HG03565 (cell line): ENCODE data around the gene WNT9A.

Source experiments
- ATAC-seq: cut with Tn5 transposase; IDR thresholded peaks from one replicate; pipeline ENCODE4 v1.9.1; 2021; ENCODE audit warnings: mild to moderate bottlenecking, moderate library complexity; ENCODE audit not compliant: unreplicated experiment

Gene WNT9A

GRCh38 chr1:227899820-227900449, 47.8 kb downstream of the WNT9A start:
- ATAC-seq = no peak

DNA sequence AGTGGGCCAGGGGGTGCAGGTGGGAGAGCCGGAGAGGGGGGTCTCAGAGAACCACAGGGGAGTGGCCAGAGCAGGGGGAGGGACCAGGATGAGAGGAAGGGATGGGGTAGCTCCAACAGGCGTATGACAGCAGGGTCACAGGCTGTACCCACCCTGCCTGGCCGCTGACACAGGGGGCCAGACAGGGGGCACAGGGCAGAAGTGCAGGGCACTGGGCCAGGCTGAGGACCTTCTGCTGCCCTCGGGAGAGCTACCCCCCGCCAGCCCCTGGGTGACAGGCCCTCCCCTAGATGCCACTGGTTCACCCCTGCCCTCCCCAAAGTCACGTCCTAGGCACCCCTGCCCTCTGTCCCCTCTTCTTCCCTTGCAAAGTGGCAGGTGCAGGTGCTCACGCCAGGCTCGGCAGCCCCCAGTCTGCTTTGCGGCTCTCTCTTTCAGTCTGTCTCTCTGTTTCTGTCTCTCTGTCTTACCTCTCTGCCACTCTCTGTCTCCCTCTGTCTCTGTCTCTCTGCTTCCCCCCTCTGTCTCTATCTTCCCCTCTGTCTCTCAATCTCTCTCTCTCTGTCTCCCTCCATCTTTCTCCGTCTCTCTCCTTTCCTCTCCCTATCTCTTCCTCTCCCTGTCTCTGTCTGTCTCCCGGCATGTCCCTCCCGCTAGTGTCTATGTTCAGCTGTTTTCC, 48.5 kb downstream of the WNT9A start:
- no peak for ATAC-seq

- no peak for ATAC-seq
Observed at GRCh38 chr1:227898502-227899140, 49.1 kb downstream of the WNT9A start.

DNA sequence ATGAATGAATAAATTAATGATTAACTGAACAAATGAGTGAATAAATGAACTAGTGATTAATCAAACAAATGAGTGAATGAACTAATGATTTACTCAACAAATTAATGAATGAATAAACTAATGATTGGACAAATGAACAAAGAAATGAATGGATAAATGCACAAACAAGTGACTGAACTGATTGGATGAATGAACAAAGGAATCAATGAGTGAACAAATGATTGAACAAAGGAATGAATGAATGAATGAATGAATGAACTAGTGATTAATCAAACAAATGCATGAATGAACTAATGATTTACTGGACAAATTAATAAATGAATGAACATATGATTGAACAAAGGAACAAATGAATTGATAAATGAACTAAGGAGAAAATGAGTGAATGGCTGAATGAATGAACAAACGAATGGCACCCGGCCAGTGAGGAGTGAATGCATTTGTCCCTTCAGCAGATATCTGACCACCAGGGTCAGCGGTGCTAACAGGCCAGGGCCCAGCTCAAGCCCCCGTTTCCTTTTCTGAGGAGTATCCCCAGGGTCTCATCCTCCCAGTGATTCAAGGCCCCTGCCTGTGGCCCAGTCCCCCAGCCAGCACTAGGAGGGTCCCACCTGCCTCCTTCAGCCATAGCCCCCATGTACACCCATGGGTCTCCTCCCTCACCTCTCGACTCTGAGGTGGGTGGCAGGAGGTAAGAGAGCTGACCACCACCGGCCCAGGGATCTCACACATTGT, 49.9 kb downstream of the WNT9A start:
- no peak for ATAC-seq

DNA sequence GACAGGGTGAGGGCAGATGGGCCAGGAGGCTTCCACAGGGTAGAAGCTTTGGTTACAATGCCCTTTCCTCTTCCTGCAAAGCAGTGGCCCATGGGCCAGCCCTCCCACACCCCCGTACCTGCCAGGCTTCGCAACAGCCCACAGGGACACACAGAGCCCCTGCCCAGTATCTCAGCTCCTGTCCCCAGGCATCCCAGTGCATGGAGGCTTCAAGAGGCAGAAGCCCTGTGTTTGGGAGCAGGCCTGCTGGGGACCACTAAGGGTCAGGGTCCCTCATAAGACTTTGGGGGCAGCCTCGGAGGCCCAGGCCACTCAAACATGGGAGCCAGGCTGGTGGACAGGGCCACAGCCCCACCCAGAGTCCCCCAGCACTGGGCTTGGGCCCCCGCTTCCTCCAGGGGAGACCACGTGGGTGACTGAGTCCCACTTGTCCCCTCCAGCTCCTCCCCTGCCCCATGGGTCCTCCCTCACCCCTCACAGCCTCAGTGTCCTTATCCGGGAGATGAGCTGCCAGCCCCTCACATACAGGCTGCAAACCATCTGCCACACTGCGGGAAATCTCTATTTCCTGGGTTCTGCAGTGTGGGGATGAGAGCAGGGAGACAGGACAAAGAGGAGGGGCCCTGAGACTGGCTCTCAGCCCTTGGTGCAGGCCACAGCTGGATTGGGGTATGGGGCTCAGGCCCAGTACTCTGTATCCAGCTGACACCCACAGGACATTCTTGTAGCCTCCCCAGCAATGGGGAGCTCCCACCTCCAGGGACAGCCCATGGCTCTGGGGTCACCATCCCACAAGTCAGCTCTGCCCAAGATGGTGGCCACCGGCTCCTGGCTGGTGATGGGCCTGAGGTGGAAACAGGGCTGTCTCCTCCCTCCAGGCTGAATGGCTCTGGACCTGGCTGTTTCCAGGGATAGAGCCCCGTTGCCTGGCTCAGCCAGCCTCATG, 50.7 kb downstream of the WNT9A start:
- no peak for ATAC-seq

DNA sequence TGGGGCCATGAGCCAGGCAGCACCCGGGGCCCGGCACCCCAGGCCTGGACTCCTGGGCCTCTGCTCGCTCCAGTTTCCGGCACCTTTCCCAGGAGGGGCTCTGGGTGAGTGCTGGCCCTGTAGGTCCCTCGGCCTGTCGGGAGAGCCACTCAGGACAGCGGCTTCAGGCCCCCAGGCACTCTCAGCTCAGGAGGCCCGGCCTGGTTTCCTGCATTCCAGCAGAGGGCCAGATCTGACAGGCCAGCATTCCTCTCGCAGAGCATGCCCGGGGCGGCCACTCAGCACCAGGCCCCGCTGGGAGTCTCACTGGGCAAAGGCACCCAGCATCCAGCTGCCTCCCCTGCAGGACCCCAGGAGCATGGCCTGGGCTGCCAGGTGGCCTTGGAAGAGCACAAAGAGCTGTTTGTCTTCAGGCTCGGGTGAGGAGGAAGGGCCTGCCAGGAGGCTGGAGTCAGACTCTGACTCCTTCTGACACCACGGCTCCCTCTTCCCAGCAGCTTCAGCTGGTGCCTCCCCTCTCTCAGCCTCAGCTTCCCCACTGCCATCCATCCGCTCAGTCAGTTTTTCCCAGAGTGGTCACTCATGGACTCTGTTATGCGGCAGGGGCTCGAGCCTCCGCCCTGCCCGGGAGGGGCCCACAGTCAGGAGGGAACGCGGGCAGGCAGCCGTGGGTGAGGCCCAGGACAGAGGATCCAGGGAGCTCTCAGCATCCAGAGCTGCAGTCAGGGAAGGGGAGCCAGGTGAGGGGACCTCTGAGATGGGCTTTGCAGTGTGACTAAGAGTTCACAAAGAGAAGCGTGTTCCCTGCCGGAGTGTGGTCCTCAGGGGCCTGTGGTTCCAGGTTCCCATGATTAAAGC, 51.7 kb downstream of the WNT9A start:
- no peak for ATAC-seq

DNA sequence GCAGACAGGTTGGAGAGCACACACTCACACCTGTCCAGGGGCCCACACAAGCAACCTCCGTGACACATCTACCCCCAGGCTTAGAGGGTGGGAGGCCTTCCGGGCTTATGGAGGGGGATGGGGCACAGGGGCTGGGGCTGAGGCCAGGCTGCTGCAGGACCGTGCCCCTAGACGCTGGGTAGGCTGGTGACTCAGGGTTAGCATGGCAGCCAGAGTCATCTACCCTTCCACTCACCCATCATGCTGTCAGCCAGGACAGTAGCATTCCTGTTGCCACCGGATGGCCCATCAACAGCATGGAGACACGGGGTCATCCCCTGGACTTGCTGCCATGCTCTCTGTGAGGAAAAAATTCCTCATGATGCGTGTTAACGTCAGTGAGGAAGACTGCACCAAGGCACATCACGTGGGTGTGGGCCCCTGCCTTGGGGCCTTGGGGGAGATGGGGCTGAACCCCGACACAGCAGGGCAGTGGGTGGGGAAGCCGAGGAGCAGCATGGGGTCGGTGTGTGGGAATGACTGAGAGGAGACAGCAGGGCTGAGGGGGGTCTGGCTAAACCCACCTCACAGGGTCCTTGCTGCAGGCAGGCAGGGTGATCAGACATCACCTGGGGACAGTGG, 52.8 kb downstream of the WNT9A start:
- ATAC-seq = no peak

- no peak for ATAC-seq
Observed at GRCh38 chr1:227893949-227894721, 53.6 kb downstream of the WNT9A start.

DNA sequence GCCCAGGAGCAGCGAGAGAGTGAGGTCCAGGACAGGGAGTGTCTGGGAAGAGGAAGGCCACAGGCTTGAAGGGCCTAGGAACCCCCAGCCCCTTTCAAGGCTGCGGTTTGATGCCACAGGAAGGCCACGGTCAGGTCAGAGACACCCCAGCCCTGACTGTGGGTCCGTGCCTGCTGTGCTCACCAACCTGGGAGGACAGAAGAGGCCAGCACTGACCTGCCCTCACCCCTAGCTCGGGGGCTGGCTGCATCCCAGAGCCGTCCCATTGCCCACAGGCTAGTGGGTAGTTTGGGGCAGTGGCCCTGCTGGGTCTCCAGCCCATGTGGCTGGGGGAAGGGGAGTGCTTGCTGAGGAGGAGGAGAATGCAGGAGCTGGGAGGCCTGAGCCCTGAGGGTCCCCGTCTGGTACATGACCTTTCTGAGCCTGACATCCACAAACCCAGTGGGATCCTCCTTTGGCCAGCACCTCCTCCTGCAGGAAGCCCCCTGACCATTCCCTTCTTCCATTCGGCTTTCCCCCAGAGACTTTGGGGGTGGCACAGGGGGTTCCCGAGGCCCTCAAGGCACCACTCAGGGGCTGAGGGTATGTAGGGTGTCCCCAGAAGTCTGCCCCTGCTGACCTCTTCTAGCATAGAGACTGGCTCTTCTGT, 54.3 kb downstream of the WNT9A start:
- ATAC-seq = no peak

DNA sequence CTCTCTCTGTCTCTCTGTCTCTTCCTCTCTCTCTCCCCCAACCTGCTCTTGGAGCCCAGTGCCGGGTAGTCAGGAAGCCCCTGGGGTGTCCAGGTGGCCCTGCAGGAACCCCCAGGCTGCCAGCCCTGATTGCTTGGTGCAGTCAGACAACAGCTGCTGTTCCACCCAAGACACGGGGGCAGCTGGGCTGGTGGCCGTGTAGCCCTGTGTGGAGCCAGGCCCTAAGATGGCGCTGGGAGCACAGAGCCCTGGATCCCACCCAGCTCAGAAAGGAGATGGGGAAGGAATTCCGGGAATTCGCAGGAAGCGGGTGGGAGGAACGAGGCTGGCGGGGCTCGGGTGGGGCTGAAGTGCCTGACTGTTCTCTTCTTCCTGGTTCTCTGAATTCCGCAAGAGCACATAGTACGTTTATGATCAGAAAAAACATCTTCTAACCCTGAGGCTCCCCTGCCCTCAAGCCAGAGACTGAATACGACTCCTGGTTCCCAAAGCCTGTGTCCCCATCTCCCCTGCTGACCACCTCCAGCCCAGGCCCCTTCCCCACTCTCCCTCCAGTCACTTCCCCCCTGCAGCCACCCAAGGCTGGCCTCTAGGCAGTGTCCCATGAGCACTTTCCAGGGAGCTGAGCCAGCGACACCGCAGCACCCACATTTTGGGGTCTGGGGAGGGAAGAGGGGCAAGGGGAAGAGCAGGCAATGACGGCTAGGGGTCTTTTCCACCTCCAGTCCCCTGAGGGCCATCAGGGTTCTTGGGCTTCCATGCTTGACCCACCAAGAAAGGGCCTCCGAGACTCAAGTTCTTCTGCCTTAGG, 55.0 kb downstream of the WNT9A start:
- ATAC-seq = no peak

GRCh38 chr1:227891955-227892488, 55.7 kb downstream of the WNT9A start:
- ATAC-seq = no peak

- no peak for ATAC-seq
Observed at GRCh38 chr1:227891223-227891954, 56.3 kb downstream of the WNT9A start.

DNA sequence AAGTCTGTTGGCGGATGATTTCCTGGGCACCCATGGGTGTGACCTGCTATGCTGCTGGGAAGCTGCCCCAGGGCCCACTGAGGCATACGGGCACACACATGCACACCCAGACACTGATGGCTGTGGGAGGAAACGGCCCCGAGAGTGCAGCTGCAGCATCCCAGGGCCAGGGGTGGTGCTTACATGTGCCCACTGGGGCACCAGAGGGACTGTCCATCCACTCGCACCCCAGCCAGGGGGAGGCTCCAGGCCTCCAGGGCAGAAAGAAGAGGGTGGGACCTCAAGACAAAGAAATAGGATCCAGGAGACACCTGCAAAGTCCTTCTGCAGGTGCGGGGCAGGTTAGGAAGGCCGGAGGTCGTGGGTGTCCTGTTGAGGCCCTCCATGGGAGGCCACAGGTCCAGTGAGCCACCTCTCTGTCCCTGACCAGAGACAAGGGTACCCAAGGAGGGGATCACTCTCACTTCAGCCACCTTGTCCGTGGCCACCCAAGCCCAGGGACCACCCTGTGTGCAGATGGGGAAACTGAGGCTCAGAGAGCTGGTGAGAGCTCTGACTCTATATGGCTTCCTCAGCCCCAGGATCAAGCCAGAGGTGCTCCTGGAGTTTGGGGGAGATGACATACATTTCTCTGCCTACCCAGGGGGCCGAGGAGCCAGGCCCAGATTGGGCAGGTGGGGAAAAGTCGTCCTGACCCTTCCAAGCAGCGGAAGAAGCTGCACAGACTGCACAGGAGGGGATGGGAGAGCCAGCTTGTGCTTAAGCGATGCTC, 57.1 kb downstream of the WNT9A start:
- no peak for ATAC-seq

GRCh38 chr1:227889863-227890405, 57.8 kb downstream of the WNT9A start:
- no peak for ATAC-seq
